Muscle layer of colon (tissue), 2 donors: ENCODE results near the gene TBC1D22A.
"Not testable (repeated sequence)": the region's sequence is repeated elsewhere in the genome, so short reads cannot be mapped to it uniquely, and the experiment has no call there.

Experiments
- H3K27ac ChIP-seq: one replicate; pipeline ENCODE4 v1.7.0; 2013; ENCODE audit warnings: low read depth, mild to moderate bottlenecking, low read length, moderate library complexity
- H3K27me3 ChIP-seq, 2 donors: one replicate each; pipeline ENCODE4 v1.7.0; 2013; ENCODE audit warnings: low read length in 2 of 2, mild to moderate bottlenecking in 2 of 2; ENCODE audit not compliant: insufficient read depth in 2 of 2, control insufficient read depth in 1 of 2
- H3K36me3 ChIP-seq: one replicate; pipeline ENCODE4 v1.7.0; 2013; ENCODE audit warnings: mild to moderate bottlenecking, low read length; ENCODE audit not compliant: insufficient read depth
- H3K4me1 ChIP-seq: one replicate; pipeline ENCODE4 v1.7.0; 2013; ENCODE audit warnings: mild to moderate bottlenecking, low read length; ENCODE audit not compliant: insufficient read depth
- H3K4me3 ChIP-seq, 2 donors: one replicate each; pipeline ENCODE4 v1.7.0; 2013; ENCODE audit warnings: low read length in 2 of 2, low read depth in 1 of 2, mild to moderate bottlenecking in 1 of 2, moderate library complexity in 1 of 2
- H3K9ac ChIP-seq: one replicate; pipeline ENCODE4 v1.7.0; 2013; ENCODE audit warnings: low read length
- H3K9me3 ChIP-seq: one replicate; pipeline ENCODE4 v1.7.0; 2013; ENCODE audit warnings: mild to moderate bottlenecking, low read length
- donor health status: abdominal sarcoma.
- donor health status: Adenocarcinoma of cecum.

TBC1D22A gene

DNA sequence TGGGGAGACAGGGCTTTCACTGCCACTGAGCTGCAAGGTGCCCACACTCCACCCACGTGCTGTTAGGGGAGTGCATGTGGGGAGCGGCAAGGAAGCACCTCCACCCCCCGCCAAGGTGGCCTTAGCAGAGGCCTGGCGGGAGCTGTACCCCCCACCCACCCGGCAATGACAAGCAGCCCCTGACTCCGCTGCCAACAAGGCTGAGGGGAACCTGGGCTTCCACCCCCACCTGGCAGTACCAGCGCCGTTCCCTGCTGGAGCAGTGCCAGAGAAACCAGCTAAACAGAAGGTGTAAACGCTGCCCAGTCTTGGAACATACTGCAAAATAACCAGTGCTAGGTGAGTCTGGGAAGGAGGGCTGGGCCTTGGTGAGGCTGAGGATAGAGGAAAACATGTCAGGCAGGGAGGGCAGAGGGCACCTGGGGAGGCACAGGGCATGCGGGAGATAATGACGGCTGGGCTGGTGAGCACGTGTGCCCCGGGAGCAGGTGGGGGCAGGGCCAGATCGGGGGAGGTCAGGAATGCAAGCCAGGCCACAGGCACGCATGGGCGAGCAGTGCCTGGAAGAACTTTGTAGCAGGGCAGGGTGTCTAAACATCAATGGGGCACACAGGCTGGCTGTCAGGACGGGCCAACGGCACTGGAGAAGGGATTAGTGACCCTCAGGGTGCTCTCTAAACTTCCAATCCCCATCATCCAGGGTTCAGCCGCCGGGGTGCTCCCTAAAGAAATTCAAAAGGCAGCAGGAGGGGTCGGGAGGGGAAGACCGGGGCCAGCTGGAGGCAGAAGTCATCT, 31.0 kb upstream of the TBC1D22A start:
- Histone ChIP-seq H3K27ac (no peak overlapping the region), H3K9me3 (no peaks in the 10 kb centered on the region), H3K4me1 (peaks cover 59% of the 10 kb centered on the region), H3K27me3 (no peaks in the 10 kb centered on the region), H3K36me3 (no peaks in the 10 kb centered on the region), H3K9ac (no peak overlapping the region), H3K4me3 (no peak overlapping the region)

DNA sequence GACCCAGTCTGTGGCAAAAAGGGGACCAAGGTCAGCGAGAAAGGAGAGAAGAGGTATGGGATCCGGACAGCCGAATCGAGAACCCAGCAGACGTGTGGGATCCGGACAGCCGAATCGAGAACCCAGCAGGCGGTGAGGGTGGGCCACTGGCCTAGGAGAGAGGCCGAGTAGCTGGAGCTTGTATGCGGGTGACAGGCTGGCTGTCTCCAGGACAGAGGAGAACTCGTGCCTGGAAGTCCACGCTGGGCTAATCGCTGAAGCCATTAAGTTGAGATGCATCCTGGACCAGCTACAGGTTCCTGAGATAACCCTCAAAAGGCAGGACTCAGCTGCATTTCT, 30.4 kb upstream of the TBC1D22A start:
- Histone ChIP-seq H3K4me3 (no peak overlapping the region), H3K9ac (no peak overlapping the region), H3K4me1 (peaks cover 65% of the 10 kb centered on the region), H3K27ac (no peak overlapping the region), H3K36me3 (no peaks in the 10 kb centered on the region), H3K27me3 (no peaks in the 10 kb centered on the region), H3K9me3 (no peaks in the 10 kb centered on the region)

DNA sequence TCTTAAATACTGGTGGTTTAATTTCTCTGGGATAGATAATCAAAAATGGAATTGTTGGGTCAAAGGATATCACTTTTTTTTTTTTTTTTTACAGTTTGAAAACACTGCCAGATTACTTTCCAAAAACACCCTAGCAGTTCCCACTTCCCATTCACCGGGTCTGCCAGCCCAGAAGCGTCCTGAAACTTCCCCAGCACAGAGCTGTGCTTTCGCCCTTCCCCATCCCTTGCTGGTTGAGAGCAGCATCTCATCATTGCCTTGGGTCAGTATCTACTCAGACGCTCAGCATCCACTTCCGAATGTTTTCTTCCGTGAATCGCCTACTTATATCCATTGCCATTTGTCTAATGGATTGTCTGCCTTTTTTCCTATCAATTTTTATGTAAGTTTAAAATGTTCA, 29.9 kb upstream of the TBC1D22A start:
- Histone ChIP-seq H3K4me3 (no peak overlapping the region), H3K9me3 (no peaks in the 10 kb centered on the region), H3K27ac (no peak overlapping the region), H3K27me3 (no peaks in the 10 kb centered on the region), H3K4me1 (peaks cover 68% of the 10 kb centered on the region), H3K9ac (no peak overlapping the region), H3K36me3 (no peaks in the 10 kb centered on the region)

DNA sequence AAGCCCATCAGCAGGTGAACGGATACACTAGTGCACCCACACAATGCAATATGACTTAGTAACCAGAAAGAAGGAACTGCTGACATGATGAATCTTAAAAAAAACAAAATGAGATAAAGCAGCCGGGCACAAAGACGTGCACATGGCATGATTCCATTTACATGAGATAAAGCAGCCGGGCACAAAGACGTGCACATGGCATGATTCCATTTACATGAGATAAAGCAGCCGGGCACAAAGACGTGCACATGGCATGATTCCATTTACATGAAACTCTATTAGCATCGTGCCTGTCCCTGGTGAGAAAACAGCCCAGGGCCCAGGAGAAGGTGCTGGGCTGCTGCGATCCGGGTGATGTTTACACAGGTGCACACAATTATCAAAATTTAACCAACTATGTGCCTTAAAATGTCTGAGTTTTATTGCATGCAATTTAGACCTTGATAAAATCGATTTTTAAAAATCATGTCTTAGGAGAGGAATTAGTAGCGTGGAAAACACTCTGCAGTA, 28.2 kb upstream of the TBC1D22A start:
- H3K9me3 ChIP-seq, H3K9ac ChIP-seq, H3K27me3 ChIP-seq, H3K36me3 ChIP-seq: not testable (repeated sequence)
- H3K4me3 ChIP-seq: peak overlapping the region in 1 of 2 donors; percentile 70
- H3K4me1 ChIP-seq: peaks cover 65% of the 10 kb centered on the region
- peak overlapping the region; percentile 47 for H3K27ac ChIP-seq

DNA sequence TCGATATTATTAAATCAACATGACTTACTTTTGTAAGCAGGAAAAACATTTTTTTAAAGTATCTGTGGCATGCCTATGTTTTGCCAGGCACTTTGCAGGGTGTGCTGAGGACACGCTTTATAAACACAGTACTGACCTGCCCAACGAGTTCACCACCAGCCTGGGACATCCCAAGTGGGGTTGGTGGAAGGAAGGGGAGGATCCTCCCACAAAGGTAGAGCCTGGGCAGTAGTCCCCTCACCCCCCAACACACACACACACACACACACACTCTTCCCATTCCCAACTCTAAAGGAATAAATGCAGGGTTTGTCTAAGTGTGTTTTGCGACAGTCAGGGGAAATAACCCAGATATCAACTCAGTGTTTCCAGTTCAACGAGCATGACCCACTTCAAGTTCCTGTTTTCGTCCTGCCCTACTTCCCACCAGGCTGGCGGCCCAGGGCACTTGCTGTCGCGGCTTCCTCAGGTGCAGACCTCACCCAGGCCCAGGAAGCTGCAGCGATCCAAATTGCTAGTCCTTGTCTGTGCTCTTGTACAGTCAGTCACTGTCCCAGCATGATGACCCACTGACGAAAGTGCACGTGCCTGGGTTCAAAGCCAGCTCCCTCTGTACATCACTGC, 27.5 kb upstream of the TBC1D22A start:
- Histone ChIP-seq H3K27ac (peak overlapping the region; percentile 47), H3K36me3 (no peaks in the 10 kb centered on the region), H3K27me3 (no peaks in the 10 kb centered on the region), H3K9ac (no peak overlapping the region), H3K4me3 (peak overlapping the region in 1 of 2 donors; percentile 70), H3K9me3 (no peaks in the 10 kb centered on the region), H3K4me1 (peaks cover 71% of the 10 kb centered on the region)

DNA sequence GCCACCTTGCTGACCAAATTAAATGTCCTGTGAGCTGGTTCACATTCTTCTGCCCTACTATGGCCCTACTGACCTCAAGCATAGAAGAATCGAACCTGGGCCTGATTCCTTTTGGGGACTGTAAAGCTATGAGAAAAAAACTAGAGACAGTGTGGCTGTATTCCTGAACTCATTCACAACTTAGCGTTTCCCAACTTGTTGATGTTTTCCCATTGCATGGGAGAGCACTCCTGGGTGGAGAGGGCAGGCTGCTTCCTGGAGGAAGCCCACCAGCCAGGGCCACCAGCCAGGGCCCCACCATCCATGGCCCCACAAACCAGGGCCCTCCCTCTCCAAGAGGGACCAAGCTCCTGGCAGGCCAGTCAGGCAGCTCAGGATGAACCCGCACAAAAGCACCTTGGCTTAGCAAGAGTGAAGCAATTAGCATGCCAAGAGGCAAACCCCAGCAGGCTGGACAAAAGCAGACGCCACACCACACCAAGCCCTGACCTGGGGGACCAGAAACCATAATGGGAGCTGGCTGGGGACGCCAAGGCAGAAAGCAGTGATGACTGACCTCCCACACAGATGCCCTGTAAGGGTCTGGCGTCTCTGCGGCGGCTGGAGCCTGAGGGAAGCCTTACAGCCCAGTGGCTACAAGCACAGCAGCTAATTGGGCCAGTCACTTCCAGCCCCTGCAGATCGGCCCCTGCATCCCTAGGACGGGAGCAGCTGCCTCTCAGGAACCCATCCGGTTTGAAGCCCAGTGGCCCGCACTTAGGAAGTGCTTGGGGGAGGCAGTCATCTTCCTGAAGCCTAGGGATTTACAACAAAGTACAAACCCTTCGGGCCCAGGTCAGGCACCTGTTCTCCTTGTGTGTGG, 26.5 kb upstream of the TBC1D22A start:
- Histone ChIP-seq H3K4me3 (peak overlapping the region; percentile 6 to 70), H3K4me1 (peaks cover 64% of the 10 kb centered on the region), H3K36me3 (no peaks in the 10 kb centered on the region), H3K9ac (peak overlapping the region; percentile 39), H3K9me3 (no peaks in the 10 kb centered on the region), H3K27me3 (no peaks in the 10 kb centered on the region), H3K27ac (peak overlapping the region; percentile 54)

DNA sequence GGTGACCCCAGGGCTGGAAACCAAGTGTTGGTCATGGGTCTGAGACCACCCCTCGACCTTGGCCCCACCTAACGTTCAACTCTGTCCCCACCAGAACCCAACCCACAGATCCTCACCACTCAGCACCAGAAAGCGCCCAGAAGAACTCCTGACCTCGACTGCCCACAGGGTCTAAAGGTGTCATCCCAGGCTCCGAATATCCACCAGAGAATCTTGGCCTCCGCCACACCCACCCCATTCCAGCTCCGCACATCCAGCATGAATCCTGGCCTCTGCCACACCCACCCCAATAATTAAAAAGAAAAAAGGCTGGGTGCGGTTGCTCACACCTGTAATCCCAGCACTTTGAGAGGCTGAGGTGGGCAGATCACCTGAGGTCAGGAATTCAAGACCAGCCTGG, 25.7 kb upstream of the TBC1D22A start:
- Histone ChIP-seq H3K4me1 (peaks cover 57% of the 10 kb centered on the region), H3K27ac (no peak overlapping the region), H3K4me3 (peak overlapping the region in 1 of 2 donors; percentile 70), H3K27me3 (no peaks in the 10 kb centered on the region), H3K9me3 (no peaks in the 10 kb centered on the region), H3K36me3 (no peaks in the 10 kb centered on the region), H3K9ac (peak overlapping the region; percentile 61)

DNA sequence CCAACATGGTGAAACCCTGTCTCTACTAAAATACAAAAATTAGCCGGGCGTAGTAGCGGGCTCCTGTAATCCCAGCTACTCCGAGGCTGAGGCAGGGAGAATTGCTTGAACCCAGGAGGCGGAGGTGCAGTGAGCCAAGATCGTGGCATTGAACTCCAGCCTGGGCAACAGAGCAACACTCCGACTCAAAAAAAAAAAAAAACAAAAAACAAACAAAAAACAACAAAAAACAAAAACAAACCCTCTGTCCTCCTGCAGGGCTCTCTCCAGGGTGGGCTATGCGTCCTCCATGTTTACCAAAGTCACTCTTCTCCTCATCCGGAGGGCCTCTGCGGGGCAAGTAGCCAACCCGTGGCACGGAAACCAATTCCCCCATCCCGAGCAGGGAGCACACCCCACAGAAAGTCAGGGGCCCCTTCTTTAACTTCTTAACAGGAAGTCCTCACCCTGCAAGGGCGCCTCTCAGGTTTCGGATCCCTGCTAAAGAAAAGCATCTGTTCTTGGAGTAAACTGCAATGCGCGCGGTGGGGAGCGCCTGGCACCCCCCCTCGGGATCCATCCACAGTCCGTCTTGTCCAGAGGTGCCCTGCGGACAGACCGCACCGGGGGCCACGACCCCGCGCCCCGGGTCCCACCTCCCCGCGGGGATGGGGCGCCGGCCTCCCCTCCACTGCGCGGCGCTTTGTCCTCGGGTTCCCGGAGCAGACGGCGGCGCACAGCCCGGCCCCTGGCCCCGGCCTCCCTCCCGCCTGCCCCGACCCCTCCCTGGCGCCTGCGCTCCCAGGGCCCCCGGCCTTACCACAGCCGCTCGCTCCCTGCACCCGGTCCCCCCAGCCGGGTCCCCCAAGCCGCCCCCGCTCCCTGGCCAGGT, 25.1 kb upstream of the TBC1D22A start:
- no peaks in the 10 kb centered on the region for H3K9me3 ChIP-seq
- no peaks in the 10 kb centered on the region for H3K27me3 ChIP-seq
- H3K27ac ChIP-seq: peak overlapping the region; percentile 27
- no peaks in the 10 kb centered on the region for H3K36me3 ChIP-seq
- peak overlapping the region; percentile 61 for H3K9ac ChIP-seq
- peak overlapping the region; percentile 70 to 99 for H3K4me3 ChIP-seq
- peaks cover 51% of the 10 kb centered on the region for H3K4me1 ChIP-seq

DNA sequence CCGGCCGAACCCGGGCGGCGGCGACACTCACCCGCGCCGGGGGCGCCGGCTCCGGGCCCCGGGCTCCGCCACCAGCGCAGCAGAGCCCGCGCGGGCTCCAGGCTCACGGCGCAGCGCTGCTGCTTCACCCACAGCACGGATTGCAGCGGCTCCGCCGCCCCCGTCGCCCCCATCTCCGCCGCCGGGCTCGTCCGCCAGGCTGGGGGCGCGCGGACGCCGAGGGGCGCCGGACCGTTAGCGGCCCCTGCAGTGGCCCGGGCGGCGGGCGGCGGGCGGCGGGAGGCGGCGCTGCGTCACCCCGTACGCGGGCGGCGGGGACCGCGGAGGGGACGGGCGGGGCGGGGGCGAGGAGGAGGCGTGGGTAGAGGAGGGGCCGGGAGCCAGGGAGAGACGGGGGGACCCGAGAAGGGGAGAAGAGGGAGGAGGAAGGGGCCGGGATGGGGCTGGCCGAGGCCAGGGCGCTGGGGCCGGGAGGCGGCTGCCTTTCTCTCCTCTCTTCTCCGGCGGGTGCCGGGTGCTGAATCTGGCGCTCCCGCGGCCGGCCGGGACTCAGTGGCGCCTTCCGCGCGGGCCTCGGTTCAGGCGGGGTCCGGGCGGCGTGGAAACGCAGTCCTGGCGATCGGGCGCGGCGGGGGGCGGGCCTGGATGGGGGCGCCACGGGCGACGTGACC, 24.3 kb upstream of the TBC1D22A start, which contains the start of gene CERK:
Gene CERK, minus strand, starts transcription at position 277 of the 671 bp plus-strand sequence. Its CDS starts 104 bp downstream, at position 173.
- no peaks in the 10 kb centered on the region for H3K9me3 ChIP-seq
- H3K4me3 ChIP-seq: peak within 1 kb of the TSS; percentile 70 to 99
- H3K27ac ChIP-seq: peak within 1 kb of the TSS; percentile 85
- H3K9ac ChIP-seq: peak within 1 kb of the TSS; percentile 61
- no peaks in the 10 kb centered on the region for H3K36me3 ChIP-seq
- peaks cover 47% of the 10 kb centered on the region for H3K4me1 ChIP-seq
- H3K27me3 ChIP-seq: no peaks in the 10 kb centered on the region

DNA sequence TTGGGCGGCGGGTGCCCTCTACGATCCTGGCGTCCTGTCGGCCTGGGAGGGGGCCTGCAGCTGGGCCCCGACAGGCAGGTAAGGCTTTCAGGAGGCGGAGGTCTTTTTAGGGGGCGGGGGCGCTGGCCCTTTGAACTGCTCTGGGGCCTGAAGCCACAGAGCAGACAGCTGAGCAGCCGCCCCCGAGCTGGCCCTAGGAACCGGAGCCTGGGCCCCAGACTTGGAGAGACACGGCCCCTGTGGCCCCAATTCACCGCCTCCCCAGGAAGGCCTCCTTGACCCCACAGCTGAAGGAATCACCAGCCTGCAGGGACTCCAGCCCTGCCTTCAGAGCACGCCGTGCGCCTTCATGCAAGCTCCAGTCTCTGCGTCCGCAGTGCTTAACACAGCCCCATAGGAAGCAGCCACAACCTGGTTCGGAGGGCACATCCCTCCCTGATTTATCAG, 23.8 kb upstream of the TBC1D22A start:
- peak overlapping the region; percentile 62 to 81 for H3K4me3 ChIP-seq
- H3K4me1 ChIP-seq: peaks cover 47% of the 10 kb centered on the region
- H3K9me3 ChIP-seq: no peaks in the 10 kb centered on the region
- peak overlapping the region; percentile 85 for H3K27ac ChIP-seq
- no peak overlapping the region for H3K9ac ChIP-seq
- H3K36me3 ChIP-seq: no peaks in the 10 kb centered on the region
- no peaks in the 10 kb centered on the region for H3K27me3 ChIP-seq
